Esophagus (tissue), 2 donors: ENCODE data around the gene CD247. TPM values are rescaled to one million over a fixed set of nuclear protein-coding genes. Genes with fewer than 3 reads are reported as not detected.

ENCODE experiments used
- H3K27ac ChIP-seq, 2 donors: one replicate each; pipeline ENCODE4 v1.5.1; 2013; ENCODE audit warnings: low read depth in 2 of 2, mild to moderate bottlenecking in 2 of 2, inconsistent platforms in 1 of 2, low read length in 1 of 2, moderate library complexity in 1 of 2
- H3K27me3 ChIP-seq, 2 donors: one replicate each; pipeline ENCODE4 v1.6.1; 2013; ENCODE audit warnings: low read length in 2 of 2, control low read depth in 1 of 2, mild to moderate bottlenecking in 1 of 2; ENCODE audit not compliant: insufficient read depth in 2 of 2, control insufficient read depth in 1 of 2
- H3K36me3 ChIP-seq, 2 donors: one replicate each; pipeline ENCODE4 v1.6.1; 2013; ENCODE audit warnings: low read length in 1 of 2; ENCODE audit not compliant: control insufficient read depth in 2 of 2, insufficient read depth in 2 of 2
- H3K4me1 ChIP-seq, 2 donors: one replicate each; pipeline ENCODE4 v1.6.1; 2013; ENCODE audit warnings: low read length in 1 of 2; ENCODE audit not compliant: control insufficient read depth in 2 of 2, insufficient read depth in 2 of 2
- H3K4me3 ChIP-seq, 2 donors: one replicate each; pipeline ENCODE4 v1.5.1; 2013; ENCODE audit warnings: low read length in 2 of 2, mild to moderate bottlenecking in 2 of 2, low read depth in 1 of 2, moderate library complexity in 1 of 2
- H3K9me3 ChIP-seq, 2 donors: one replicate each; pipeline ENCODE4 v1.6.1; 2013; ENCODE audit warnings: mild to moderate bottlenecking in 2 of 2, low read depth in 1 of 2, low read length in 1 of 2, moderate library complexity in 1 of 2; ENCODE audit not compliant: control insufficient read depth in 2 of 2, insufficient read depth in 1 of 2
- WGBS, 2 donors: extraction: QIAGEN DNeasy Blood & Tissue Kit; methylation state at CpG; one replicate each; pipeline ENCODE4 v1.1.7; 2013; 5-methylcytosine and 5-hydroxymethylcytosine counted together
- polyA plus RNA-seq, 2 donors: library from polyadenylated mRNA; stranded (reverse); fragments of 200-250 nt; gene quantifications; one replicate each; pipeline ENCODE4 v1.2.3, GENCODE V29; 2013
- donor health status: healthy with polysubstance abuse.
- donor health status: Bipolar disorder and iron deficiency.

CD247 gene
- polyA plus RNA-seq, 2 donors: 1.3 to 1.6 TPM

DNA sequence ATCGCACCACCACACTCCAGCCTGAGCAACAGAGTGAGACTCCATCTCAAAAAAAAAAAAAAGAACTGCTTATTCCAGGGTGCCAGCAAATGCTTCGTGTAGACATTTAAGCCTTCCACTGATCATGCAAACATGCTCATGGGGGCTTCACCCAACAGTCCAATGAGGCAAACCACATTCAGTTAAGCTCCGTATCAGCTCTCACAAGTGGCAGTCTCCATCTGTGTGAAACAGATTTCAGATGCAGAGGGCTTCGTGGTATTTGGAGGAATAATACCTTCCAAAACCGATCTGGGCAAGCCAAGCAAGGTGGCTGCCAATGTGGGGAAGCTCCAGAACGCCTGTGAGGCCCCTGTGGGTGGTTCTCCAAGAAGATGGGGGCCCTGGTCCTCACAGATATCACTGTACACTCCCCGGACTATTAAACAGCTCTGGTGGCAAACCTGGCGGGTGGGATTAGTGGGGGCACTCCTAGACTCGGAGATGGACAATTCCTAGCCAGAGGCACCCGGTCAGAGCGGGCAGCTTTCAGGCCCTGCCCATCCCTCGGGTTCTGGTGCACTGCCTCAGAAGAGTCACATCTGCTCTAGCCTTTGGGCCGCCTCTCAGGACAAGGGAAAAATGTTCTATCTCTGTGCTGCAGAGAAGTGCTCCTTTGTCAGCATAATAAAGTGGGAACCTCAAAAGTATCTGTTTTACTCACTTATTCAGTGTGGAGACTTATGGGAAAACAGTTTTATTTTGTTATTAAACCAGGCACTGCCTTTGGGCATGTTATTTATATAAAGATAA is 25.1 kb upstream of the CD247 start:
- Histone ChIP-seq H3K27me3 (no peaks in the 10 kb centered on the region), H3K36me3 (peaks cover 0 to 7% of the 10 kb centered on the region in 2 donors), H3K27ac (peak overlapping the region in 1 of 2 donors; percentile 51), H3K4me1 (peaks cover 2 to 6% of the 10 kb centered on the region in 2 donors), H3K9me3 (no peaks in the 10 kb centered on the region), H3K4me3 (no peak overlapping the region)
- 84 to 85% methylated on average over 13 of the region's 13 CpGs for WGBS, 2 donors

DNA sequence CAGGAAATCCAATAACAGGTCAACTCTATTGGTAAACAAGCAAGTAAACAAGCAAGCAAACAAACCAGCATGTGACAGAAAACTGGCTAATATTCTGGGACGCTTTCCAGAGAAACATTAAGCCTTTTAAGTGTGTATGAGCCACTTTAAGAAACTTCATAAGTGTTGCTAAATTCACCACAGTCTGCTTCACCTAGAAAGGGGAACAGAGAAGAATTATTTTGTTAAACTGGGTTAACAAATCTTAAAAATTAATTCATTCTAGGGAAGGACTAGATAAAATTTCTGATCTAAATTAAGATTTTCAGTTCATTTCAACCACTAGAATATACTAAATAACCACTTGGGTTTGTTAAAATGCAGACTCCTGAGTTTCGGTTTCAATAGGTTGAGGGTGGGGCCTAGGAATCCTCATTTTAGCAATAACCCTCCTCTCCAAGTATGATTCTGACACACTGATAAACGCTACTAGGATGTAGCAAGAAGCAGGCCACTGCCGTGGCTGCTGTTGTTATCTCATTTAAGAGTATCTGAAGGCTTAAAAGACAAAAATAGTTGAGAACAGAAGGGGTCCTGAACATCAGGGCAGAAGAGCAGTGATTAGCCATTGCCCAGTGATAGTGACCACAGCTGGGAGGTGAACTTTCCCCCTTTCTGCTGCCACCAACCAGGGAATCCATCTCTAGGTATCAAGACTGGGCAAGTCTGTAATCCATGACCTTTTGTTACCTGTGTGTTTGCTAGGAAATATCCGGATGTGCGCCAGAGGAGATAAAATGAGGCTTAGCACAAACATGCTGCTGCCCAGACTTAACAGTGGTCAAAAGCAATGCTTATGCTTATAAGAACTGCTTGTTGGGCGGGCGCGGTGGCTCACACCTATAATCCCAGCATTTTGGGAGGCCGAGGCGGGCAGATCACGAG is 24.0 kb upstream of the CD247 start:
- Histone ChIP-seq H3K4me1 (peaks cover 2 to 6% of the 10 kb centered on the region in 2 donors), H3K9me3 (no peaks in the 10 kb centered on the region), H3K27ac (peak overlapping the region in 1 of 2 donors; percentile 8), H3K36me3 (peaks cover 0 to 5% of the 10 kb centered on the region in 2 donors), H3K4me3 (no peak overlapping the region), H3K27me3 (no peaks in the 10 kb centered on the region)
- 72 to 76% methylated on average over 12 of the region's 12 CpGs for WGBS, 2 donors

DNA sequence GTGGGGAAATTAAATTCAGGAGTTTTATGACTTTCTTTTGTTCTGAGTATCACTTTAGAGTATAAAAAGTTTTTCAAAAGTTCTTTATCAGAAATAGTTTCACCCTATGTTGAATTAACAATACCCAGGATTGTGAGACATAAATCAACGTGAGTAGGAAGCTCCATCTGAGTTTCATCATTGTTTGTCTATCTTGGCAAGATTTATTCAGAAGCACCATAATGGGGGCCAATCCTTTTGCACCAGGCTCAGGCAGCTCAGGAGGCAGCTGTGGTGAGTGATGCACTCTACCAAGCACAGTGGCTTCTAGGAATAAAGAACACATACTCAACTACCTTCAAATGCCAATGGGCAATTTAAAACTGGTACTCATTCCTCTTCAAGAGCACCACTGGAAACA is 23.3 kb upstream of the CD247 start:
- no peak overlapping the region for H3K4me3 ChIP-seq
- 0% methylated on average over 1 of the region's 1 CpG for WGBS, 2 donors
- H3K9me3 ChIP-seq: no peaks in the 10 kb centered on the region
- H3K27me3 ChIP-seq: no peaks in the 10 kb centered on the region
- H3K36me3 ChIP-seq: peaks cover 0 to 5% of the 10 kb centered on the region in 2 donors
- H3K4me1 ChIP-seq: peaks cover 2 to 6% of the 10 kb centered on the region in 2 donors
- no peak overlapping the region for H3K27ac ChIP-seq

DNA sequence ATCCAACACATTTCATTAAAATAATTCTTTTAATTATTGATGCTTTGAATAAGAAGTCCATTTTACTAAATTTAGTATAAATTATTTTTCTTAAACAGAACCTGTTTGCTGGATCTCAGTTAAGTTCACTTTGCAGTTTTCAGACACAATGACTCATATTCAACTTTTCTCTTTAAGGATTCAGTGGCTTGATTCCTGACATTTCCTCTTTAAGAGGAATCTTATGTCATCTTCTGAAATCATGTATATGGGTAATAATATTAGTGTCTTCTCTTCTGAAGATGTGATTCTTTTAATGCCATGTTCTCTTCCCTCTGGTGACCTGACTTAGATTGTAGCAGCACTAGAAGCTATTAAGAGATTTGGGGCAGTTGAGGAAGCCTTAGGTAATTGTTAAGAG is 22.7 kb upstream of the CD247 start:
- Histone ChIP-seq H3K27ac (no peak overlapping the region), H3K9me3 (no peaks in the 10 kb centered on the region), H3K4me1 (peaks cover 2 to 6% of the 10 kb centered on the region in 2 donors), H3K36me3 (peaks cover 0 to 5% of the 10 kb centered on the region in 2 donors), H3K27me3 (no peaks in the 10 kb centered on the region), H3K4me3 (no peak overlapping the region)

DNA sequence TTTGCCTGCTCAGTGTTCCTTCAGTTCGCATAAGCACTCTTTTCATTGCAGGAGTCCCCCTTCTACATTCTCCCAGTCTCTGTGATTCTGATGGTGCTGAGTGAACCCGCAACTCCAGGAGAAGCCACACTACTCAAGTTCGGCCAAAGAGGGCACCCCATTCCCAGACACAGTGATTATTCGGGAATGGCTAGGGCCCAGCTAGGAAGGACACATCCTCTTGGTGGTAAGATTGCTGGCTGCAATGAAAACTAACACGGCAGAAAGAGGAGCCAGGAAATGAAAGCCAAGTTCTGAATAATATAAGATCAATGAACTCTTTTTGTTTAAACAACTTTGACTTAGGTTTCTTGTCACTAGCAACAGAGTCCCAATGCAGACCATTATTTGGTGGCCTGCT is 20.3 kb upstream of the CD247 start:
- H3K27ac ChIP-seq: no peak overlapping the region
- H3K4me1 ChIP-seq: peaks cover 2 to 3% of the 10 kb centered on the region in 2 donors
- H3K27me3 ChIP-seq: no peaks in the 10 kb centered on the region
- no peaks in the 10 kb centered on the region for H3K9me3 ChIP-seq
- no peak overlapping the region for H3K4me3 ChIP-seq
- WGBS, 2 donors: 52 to 53% methylated on average over 5 of the region's 5 CpGs
- H3K36me3 ChIP-seq: peaks cover 0 to 4% of the 10 kb centered on the region in 2 donors

DNA sequence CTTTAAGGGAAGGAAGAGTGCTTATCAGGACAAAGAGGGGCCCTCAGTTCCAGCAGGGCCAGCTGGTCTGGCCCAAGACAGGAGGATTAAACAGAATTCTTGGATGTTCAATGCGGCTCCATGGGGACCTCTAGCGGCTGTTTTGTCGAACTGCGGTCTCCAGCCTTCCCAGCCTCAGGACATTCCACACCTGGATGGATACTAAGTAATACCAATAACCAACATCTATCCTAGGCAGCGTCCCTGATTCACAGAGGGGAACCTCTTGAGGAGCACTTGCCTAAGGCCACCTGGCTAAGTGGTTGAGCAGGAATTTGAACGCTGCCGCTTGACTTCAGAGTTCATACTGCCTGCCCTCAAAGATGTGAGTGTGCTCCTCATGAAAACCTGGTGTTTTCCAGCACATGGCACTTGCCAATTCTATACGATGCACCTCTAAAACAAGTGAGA is 15.5 kb upstream of the CD247 start:
- Histone ChIP-seq H3K4me3 (no peak overlapping the region), H3K27ac (no peak overlapping the region), H3K9me3 (no peaks in the 10 kb centered on the region), H3K4me1 (peaks cover 0 to 3% of the 10 kb centered on the region in 2 donors), H3K36me3 (no peaks in the 10 kb centered on the region), H3K27me3 (no peaks in the 10 kb centered on the region)
- WGBS, 2 donors: 7 to 9% methylated on average over 8 of the region's 8 CpGs

DNA sequence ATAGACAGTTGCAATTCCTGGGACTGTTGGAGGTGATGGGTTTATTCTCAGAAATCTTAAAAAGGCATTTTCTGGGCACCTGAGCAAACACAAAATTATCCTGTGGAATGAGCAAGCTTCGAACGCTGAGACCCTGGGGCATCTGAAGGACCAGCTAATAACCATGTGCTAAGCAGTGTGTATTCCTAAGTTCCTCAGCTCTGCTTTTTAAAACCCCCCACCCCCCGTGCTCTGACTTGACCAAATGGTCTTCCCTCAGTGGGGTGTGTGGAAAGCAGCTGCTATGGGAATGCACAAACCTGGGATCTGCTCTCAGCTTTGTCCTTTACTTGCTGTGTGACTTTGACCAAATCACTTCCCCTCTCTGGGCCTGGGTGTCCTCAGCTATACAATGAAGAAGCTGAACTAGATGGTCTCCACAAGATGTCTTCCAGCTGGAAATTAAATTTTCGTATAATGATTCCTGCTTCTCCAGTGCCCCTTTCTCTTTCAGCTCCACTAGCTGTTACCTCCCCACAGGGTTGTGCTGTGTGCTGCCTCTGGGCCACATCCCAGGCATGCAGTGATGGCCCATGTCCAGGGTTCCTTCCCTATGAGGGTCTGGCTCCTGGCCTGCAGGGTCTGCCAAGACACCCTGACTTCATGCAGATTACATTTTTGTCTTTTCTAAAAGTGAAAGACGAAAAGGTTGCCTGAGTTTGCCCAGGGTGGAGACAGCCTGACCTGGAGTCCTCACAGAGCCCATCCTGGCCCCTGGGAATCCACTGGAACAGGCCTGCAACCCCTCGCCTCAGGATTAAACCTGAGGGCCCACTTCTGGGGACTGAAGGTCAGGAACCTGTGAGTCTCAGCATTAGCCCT is 14.9 kb upstream of the CD247 start:
- 77 to 78% methylated on average over 6 of the region's 6 CpGs for WGBS, 2 donors

DNA sequence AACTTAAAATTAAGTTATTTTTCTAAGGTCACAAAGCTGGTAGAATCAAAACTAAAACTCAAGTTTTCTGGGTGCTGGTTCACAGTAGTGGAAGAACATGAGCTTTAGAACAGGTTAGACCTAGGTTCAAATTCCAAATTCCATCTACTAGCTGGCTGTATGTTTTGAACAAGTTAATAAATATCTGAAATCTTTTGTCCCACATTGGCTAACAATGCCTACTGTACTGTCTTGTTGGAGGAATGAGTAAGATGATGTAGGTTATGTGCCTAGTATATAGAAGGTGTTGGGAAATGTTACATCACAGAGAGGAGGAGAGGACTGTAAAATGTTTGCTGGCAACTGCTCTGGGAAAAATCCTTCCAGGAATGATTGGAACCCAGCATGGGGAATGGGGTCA is 14.0 kb upstream of the CD247 start:
- no peaks in the 10 kb centered on the region for H3K9me3 ChIP-seq
- peaks cover 0 to 3% of the 10 kb centered on the region in 2 donors for H3K4me1 ChIP-seq
- H3K4me3 ChIP-seq: no peak overlapping the region
- H3K27ac ChIP-seq: no peak overlapping the region
- no peaks in the 10 kb centered on the region for H3K27me3 ChIP-seq
- H3K36me3 ChIP-seq: no peaks in the 10 kb centered on the region

More for the DNA sequence above, 14.9 kb upstream of the CD247 start:
- Histone ChIP-seq H3K4me1 (peaks cover 0 to 3% of the 10 kb centered on the region in 2 donors), H3K4me3 (no peak overlapping the region), H3K27ac (no peak overlapping the region), H3K27me3 (no peaks in the 10 kb centered on the region), H3K36me3 (no peaks in the 10 kb centered on the region), H3K9me3 (no peaks in the 10 kb centered on the region)
